GM19043 (cell line): Measurements from ENCODE around the gene ATG14.

ENCODE experiments used
- ATAC-seq: cut with Tn5 transposase; IDR thresholded peaks from one replicate; pipeline ENCODE4 v1.9.1; 2021; ENCODE audit warnings: low read depth; ENCODE audit not compliant: unreplicated experiment

ATG14 gene

GRCh38 chr14:55323910-55324309 lies 87.7 kb downstream of the ATG14 start:
- ATAC-seq: no peak

GRCh38 chr14:55318694-55319093 lies 92.9 kb downstream of the ATG14 start:
- ATAC-seq: no peak

GRCh38 chr14:55317542-55318306 lies 93.9 kb downstream of the ATG14 start:
- ATAC-seq: no peak

DNA sequence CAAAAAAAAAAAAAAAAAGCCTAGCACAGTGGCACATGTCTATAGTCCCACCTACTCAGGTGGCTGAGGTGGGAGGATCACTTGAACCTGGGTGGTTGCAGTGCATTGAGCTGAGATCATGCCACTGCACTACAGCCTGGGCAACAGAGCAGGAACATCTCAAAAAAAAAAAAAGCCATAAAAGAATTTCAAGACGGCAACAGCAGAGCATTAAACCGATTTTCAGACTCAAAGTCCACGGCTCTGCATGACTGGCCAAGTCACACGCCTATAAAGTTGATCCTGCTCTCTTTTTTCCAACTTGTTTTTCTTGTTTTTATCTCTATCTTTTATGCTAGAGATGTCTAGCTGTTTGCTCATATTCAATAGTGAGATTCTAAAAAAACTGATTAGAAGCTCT lies 95.1 kb downstream of the ATG14 start:
- ATAC-seq: no peak
